H9 (cell line): ENCODE data around the gene GJB6. TPM values are rescaled to one million over a fixed set of nuclear protein-coding genes. Genes with fewer than 3 reads are reported as not detected.

Source experiments
- DNase-seq: peaks from one replicate; pipeline ENCODE4 v3.0.0-alpha.2; 2017
- H2AFZ ChIP-seq: one replicate; pipeline ENCODE4 v1.6.1; 2013; ENCODE audit warnings: mild to moderate bottlenecking, low read length, control low read depth, moderate library complexity
- H2AK5ac ChIP-seq: 2 replicates; pipeline ENCODE4 v1.6.1; 2013; ENCODE audit warnings: low read length, control low read depth, mixed read lengths; ENCODE audit not compliant: insufficient read length
- H2BK120ac ChIP-seq: one replicate; pipeline ENCODE4 v1.6.1; 2013; ENCODE audit warnings: low read depth, mild to moderate bottlenecking, low read length, control low read depth, inconsistent platforms; ENCODE audit not compliant: poor library complexity, severe bottlenecking
- H2BK12ac ChIP-seq: 2 replicates; pipeline ENCODE4 v1.6.1; 2013; ENCODE audit warnings: low read length, control low read depth, mixed read lengths, low read depth; ENCODE audit not compliant: insufficient read length
- H2BK15ac ChIP-seq: 2 replicates; pipeline ENCODE4 v1.6.1; 2013; ENCODE audit warnings: low read depth, low read length, control low read depth
- H2BK20ac ChIP-seq: one replicate; pipeline ENCODE4 v1.6.1; 2013; ENCODE audit warnings: low read depth, mild to moderate bottlenecking, low read length, control low read depth, inconsistent platforms; ENCODE audit not compliant: poor library complexity, severe bottlenecking
- H2BK5ac ChIP-seq: 2 replicates; pipeline ENCODE4 v1.6.1; 2013; ENCODE audit warnings: low read length, control low read depth, mixed read lengths; ENCODE audit not compliant: insufficient read length
- H3K14ac ChIP-seq: 2 replicates; pipeline ENCODE4 v1.6.1; 2013; ENCODE audit warnings: low read length, control low read depth; ENCODE audit not compliant: insufficient read depth
- H3K18ac ChIP-seq: 2 replicates; pipeline ENCODE4 v1.6.1; 2013; ENCODE audit warnings: low read depth, mild to moderate bottlenecking, mixed read lengths, low read length, control low read depth; ENCODE audit not compliant: insufficient read length
- H3K23ac ChIP-seq: 2 replicates; pipeline ENCODE4 v1.6.1; 2013; ENCODE audit warnings: low read length, control low read depth, mixed read lengths, low read depth; ENCODE audit not compliant: insufficient read length
- H3K23me2 ChIP-seq: 2 replicates; pipeline ENCODE4 v1.6.1; 2013; ENCODE audit warnings: low read depth, mild to moderate bottlenecking, mixed read lengths, low read length, control low read depth; ENCODE audit not compliant: insufficient read length, poor library complexity, severe bottlenecking
- H3K27ac ChIP-seq: 2 replicates; pipeline ENCODE4 v1.5.1; 2013; ENCODE audit warnings: low read length, control low read depth, mixed read lengths, low read depth; ENCODE audit not compliant: insufficient read length
- H3K27me3 ChIP-seq: 2 replicates; pipeline ENCODE4 v1.6.1; 2013; ENCODE audit warnings: low read length, control low read depth, inconsistent platforms; ENCODE audit not compliant: insufficient read depth
- H3K4ac ChIP-seq: 2 replicates; pipeline ENCODE4 v1.6.1; 2013; ENCODE audit warnings: low read depth, mild to moderate bottlenecking, control low read depth, inconsistent platforms, low read length, moderate library complexity
- H3K4me1 ChIP-seq: 2 replicates; pipeline ENCODE4 v1.6.1; 2013; ENCODE audit warnings: low read length, control low read depth, inconsistent platforms; ENCODE audit not compliant: insufficient read depth
- H3K4me2 ChIP-seq: 2 replicates; pipeline ENCODE4 v1.6.1; 2013; ENCODE audit warnings: low read length, control low read depth, mixed read lengths; ENCODE audit not compliant: insufficient read length, insufficient read depth
- H3K56ac ChIP-seq: 2 replicates; pipeline ENCODE4 v1.6.1; 2013; ENCODE audit warnings: low read depth, mild to moderate bottlenecking, mixed read lengths, low read length, control low read depth; ENCODE audit not compliant: insufficient read length
- H3K79me1 ChIP-seq: 2 replicates; pipeline ENCODE4 v1.6.1; 2013; ENCODE audit warnings: low read depth, mild to moderate bottlenecking, moderate library complexity, low read length, control low read depth, inconsistent platforms; ENCODE audit not compliant: insufficient read depth, poor library complexity, severe bottlenecking
- H3K79me2 ChIP-seq: 2 replicates; pipeline ENCODE4 v1.6.1; 2013; ENCODE audit warnings: low read length, control low read depth, inconsistent platforms; ENCODE audit not compliant: insufficient read depth
- H3K9ac ChIP-seq: 2 replicates; pipeline ENCODE4 v1.6.1; 2013; ENCODE audit warnings: low read length, control low read depth, mixed read lengths; ENCODE audit not compliant: insufficient read length; ENCODE audit errors: extremely low read depth
- H3K9me3 ChIP-seq: one replicate; pipeline ENCODE4 v1.6.1; 2013; ENCODE audit warnings: low read depth, low read length, inconsistent platforms; ENCODE audit not compliant: control insufficient read depth
- H3T11ph ChIP-seq: one replicate; pipeline ENCODE4 v1.6.1; 2013; ENCODE audit warnings: mild to moderate bottlenecking, low read length, control low read depth, inconsistent platforms
- H4K20me1 ChIP-seq: one replicate; pipeline ENCODE4 v1.6.1; 2013; ENCODE audit not compliant: control insufficient read depth, insufficient read length, insufficient read depth
- H4K5ac ChIP-seq: 2 replicates; pipeline ENCODE4 v1.6.1; 2013; ENCODE audit warnings: low read depth, mild to moderate bottlenecking, mixed read lengths, low read length, control low read depth; ENCODE audit not compliant: insufficient read length
- H4K8ac ChIP-seq: replicated peaks from 2 replicates; pipeline ENCODE4 v1.6.1; 2013; ENCODE audit warnings: low read length, control low read depth, mixed read lengths, low read depth; ENCODE audit not compliant: insufficient read length
- H4K91ac ChIP-seq: 2 replicates; pipeline ENCODE4 v1.6.1; 2013; ENCODE audit warnings: low read depth, mild to moderate bottlenecking, moderate library complexity, mixed read lengths, low read length, control low read depth; ENCODE audit not compliant: insufficient read length
- H3K27ac Mint-ChIP-seq, 3 experiments: 2 replicates in 2 of 3; 3 replicates in 1 of 3; pipeline ENCODE4 v1.8.0; 2020 to 2021; ENCODE audit warnings: mixed read lengths in 3 of 3, mild to moderate bottlenecking in 1 of 3, moderate library complexity in 1 of 3
- H3K27me3 Mint-ChIP-seq: 2 replicates; pipeline ENCODE4 v1.8.0; 2021; ENCODE audit warnings: low read depth, mild to moderate bottlenecking, moderate library complexity, mixed read lengths
- H3K36me3 Mint-ChIP-seq, 3 experiments: 2 replicates in 2 of 3; 3 replicates in 1 of 3; pipeline ENCODE4 v1.8.0; 2020 to 2021; ENCODE audit warnings: low read depth in 3 of 3, mixed read lengths in 3 of 3; ENCODE audit not compliant: insufficient read depth in 1 of 3
- H3K4me1 Mint-ChIP-seq, 2 experiments: 2 replicates each; pipeline ENCODE4 v1.8.0; 2020; ENCODE audit warnings: mixed read lengths in 2 of 2
- H3K4me3 Mint-ChIP-seq, 2 experiments: 2 replicates in 1 of 2; 3 replicates in 1 of 2; pipeline ENCODE4 v1.8.0; 2020 to 2021; ENCODE audit warnings: mild to moderate bottlenecking in 2 of 2, mixed read lengths in 2 of 2, moderate library complexity in 1 of 2
- H3K9me3 Mint-ChIP-seq, 2 experiments: 2 replicates in 1 of 2; 3 replicates in 1 of 2; pipeline ENCODE4 v1.8.0; 2020; ENCODE audit warnings: mild to moderate bottlenecking in 2 of 2, mixed read lengths in 2 of 2, moderate library complexity in 1 of 2
- WGBS: extraction: QIAGEN DNeasy Blood & Tissue Kit; methylation state at CpG from one replicate; pipeline ENCODE4 v1.1.7; 2013; ENCODE audit warnings: missing lambda C conversion rate, low lambda C conversion rate, mixed read lengths; ENCODE audit not compliant: insufficient read length; ENCODE audit errors: extremely low coverage; 5-methylcytosine and 5-hydroxymethylcytosine counted together
- total RNA-seq: library from RNA; stranded (reverse); gene quantifications from 2 replicates; pipeline ENCODE4 v1.2.1, GENCODE V29; 2021
- TF ChIP-seq, protein P1 (sequence below): fragments of 200-600 bp; sonication (generic); conservative IDR thresholded peaks from 3 replicates; pipeline ENCODE4 v1.8.0; 2021; ENCODE audit warnings: antibody characterized with exemption, mild to moderate bottlenecking

GJB6 gene
- total RNA-seq, 1 experiment from 2014 or later, result not detected

DNA sequence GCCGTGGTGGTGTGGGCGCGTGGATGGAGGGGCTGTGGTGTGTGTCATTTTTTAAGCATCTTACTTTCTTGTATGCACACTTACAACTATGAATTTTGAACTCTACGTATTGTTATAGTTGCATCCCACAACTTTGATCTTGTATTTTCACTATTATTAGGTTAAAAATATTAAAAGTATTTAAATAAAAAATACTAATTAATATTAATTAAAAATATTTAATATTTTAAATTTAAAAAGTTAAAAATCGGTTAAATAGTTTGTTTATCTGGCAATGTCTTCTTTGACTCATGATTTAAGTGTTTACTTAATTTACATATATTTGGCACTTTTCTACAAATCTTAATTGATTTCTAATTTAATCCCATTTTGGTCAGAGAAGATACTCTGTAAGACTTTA, 17.8 kb upstream of the GJB6 start:
- no CpG with 5 or more reads among the region's 5 CpGs for WGBS
- no peak overlapping the region for H3K4me3 Mint-ChIP-seq
- H3T11ph ChIP-seq, result no peak overlapping the region
- no peak overlapping the region for H4K5ac ChIP-seq
- H3K27me3 ChIP-seq, result no peaks in the 10 kb centered on the region
- no peaks in the 10 kb centered on the region for H3K4me1 Mint-ChIP-seq
- no peak overlapping the region for H2BK12ac ChIP-seq
- H3K14ac ChIP-seq, result no peak overlapping the region
- H3K9me3 ChIP-seq, result no peaks in the 10 kb centered on the region
- H3K27ac ChIP-seq, result no peak overlapping the region
- no peaks in the 10 kb centered on the region for H3K23me2 ChIP-seq
- no peak overlapping the region; a peak in 1 of 7 replicates for H3K27ac Mint-ChIP-seq
- no peak overlapping the region for H2BK20ac ChIP-seq
- no peak overlapping the region for H2BK15ac ChIP-seq
- TF ChIP-seq, protein P1, sequence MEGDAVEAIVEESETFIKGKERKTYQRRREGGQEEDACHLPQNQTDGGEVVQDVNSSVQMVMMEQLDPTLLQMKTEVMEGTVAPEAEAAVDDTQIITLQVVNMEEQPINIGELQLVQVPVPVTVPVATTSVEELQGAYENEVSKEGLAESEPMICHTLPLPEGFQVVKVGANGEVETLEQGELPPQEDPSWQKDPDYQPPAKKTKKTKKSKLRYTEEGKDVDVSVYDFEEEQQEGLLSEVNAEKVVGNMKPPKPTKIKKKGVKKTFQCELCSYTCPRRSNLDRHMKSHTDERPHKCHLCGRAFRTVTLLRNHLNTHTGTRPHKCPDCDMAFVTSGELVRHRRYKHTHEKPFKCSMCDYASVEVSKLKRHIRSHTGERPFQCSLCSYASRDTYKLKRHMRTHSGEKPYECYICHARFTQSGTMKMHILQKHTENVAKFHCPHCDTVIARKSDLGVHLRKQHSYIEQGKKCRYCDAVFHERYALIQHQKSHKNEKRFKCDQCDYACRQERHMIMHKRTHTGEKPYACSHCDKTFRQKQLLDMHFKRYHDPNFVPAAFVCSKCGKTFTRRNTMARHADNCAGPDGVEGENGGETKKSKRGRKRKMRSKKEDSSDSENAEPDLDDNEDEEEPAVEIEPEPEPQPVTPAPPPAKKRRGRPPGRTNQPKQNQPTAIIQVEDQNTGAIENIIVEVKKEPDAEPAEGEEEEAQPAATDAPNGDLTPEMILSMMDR, result no peak
- H3K36me3 Mint-ChIP-seq, result no peaks in the 10 kb centered on the region
- no peak overlapping the region for H3K18ac ChIP-seq
- H3K4ac ChIP-seq, result no peak overlapping the region
- H3K9me3 Mint-ChIP-seq, result no peaks in the 10 kb centered on the region; a peak in 1 of 5 replicates
- H3K4me2 ChIP-seq, result no peak overlapping the region
- H2BK120ac ChIP-seq, result no peak overlapping the region
- H2AK5ac ChIP-seq, result no peak overlapping the region
- H3K56ac ChIP-seq, result no peak overlapping the region
- no peaks in the 10 kb centered on the region for H3K4me1 ChIP-seq
- H3K27me3 Mint-ChIP-seq, result peaks cover 19% of the 10 kb centered on the region
- H3K9ac ChIP-seq, result no peak overlapping the region
- no peak overlapping the region for H2AFZ ChIP-seq
- H3K79me2 ChIP-seq, result no peaks in the 10 kb centered on the region
- no peak overlapping the region for H4K91ac ChIP-seq
- no peak overlapping the region for H3K23ac ChIP-seq
- no peak for DNase-seq
- H3K79me1 ChIP-seq, result no peaks in the 10 kb centered on the region
- no peaks in the 10 kb centered on the region for H4K20me1 ChIP-seq
- no peak overlapping the region for H4K8ac ChIP-seq
- no peak overlapping the region for H2BK5ac ChIP-seq
